GM19397 (cell line): ENCODE measurements around the gene PXMP4.

Source experiments
- ATAC-seq: cut with Tn5 transposase; IDR thresholded peaks from one replicate; pipeline ENCODE4 v1.9.1; 2021; ENCODE audit warnings: mild to moderate bottlenecking, moderate library complexity; ENCODE audit not compliant: unreplicated experiment

The PXMP4 gene

DNA sequence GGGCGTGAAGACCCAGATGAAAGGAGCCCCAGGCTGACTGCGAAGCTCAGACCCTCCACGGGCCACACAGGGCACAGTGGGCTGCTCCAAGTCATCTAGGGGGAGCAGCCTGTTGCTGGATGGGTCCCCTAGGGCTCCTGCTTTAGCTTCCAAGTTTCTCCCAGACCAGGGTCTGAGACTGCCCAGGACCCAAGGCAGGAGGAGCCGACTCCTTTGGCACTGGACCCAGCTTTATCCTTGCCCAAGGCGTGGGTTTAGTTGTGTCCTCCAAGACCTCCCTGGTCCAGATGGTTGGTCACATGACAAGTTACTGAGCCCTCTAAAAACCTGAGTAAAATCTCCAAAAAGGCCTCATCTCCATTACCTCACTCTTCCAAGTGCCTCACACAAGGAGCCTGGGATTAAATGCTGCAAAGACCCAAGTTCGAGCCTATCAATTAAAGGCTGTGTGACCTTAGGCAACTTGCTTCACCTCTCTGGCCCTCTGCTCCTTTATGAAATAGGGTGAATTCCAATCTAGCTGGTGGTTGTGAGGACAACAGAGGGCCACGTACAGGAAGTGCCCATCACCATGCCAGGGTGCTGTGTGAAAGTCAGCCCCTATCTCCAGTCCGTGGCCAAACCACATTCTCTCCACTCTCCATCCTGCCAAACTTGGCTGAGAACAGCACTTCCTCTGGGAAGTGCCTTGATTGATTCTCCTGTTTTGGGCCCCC, 48.4 kb downstream of the PXMP4 start:
- ATAC-seq: no peak

DNA sequence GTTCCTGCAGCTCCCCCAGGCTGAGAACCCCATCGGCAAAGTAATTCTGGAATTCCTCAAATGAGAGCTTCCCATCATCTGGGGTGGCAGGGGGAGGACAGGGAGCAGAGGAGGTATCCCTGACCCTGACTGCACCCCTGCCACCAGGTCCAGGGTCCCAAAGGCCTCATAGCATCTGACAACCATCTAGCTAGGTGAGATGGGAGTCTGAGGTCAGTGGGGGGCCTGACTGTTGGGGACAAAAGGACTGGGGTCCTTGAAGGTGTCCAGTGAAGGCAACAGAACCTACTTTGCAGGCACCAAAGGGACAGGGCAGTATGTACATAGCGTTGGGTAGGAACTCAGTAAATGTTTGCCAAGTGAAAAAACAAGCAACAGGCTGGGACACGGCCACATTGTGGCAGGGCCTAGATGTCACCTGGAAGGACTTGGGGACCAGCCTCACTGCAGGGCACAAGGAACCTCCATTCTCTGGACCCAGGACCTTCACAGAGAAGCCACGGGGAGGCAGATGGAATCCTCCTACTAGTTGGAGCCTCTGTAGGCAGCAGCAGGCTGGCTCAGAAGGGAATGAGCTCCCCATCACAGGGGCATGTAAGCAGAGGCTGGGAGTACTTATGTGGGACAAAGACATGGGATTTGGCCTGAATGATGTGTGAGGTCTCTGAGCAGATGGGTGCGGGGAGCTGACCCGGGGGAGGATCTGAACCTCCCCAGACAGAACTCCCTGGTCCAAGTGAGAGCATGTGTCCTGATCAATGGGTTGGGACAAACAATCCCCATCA, 49.2 kb downstream of the PXMP4 start:
- no peak for ATAC-seq

DNA sequence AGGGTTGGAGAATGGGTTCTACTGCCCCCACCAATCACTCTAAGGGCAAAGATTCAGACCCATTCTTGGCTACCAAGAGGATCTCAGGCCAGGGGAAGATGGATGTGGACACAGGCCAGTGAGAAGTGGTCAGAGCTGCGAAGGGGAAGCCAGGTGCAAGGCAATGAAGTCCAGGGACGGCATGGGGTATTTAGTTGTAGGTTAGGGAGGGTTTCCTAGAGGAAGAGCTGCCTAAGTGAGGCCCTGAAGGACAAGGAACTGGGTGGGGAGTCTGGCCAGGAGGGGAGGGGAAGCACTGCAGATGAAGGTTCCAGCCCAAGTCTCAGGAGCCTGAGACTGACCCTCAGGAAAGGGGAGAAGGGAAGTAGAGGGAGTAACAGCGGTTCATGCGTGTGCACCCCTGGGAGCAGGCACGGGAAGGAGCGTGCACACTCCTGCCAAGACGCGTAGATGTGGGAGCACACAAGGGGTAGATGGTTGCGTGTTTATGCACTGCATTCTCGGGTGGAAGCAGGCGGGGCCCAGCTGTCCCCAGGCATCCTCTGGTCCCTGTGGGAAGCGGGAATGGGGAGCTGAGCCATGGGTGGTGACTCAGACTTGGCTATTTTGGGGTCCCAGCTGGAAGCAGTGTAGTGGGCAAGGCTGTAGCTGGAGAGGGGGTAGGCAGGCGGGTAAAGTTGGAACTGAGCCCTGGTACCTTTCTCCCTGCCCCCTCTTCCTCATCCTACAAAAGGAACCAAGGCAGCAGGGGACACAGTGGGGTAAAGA, 50.1 kb downstream of the PXMP4 start:
- no peak for ATAC-seq

DNA sequence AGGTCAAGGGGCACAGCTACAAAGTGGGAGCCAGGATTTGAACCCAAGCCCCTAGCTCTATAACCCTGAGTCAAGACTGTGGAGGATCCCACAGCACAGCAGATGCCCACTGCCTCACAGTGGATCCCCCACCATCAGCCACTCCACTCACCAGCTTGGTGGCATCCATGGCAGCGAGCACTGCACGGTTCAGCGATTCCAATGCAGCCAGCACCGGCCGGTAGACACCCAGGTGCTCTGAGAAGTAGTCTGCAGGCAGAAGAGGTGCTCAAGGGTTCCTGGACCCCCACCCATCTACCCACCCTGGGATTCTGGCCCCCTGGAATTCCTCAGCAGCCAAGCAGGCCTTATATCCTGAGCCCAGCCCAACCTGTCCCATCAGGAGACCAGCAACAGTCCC, 50.9 kb downstream of the PXMP4 start:
- no peak for ATAC-seq

DNA sequence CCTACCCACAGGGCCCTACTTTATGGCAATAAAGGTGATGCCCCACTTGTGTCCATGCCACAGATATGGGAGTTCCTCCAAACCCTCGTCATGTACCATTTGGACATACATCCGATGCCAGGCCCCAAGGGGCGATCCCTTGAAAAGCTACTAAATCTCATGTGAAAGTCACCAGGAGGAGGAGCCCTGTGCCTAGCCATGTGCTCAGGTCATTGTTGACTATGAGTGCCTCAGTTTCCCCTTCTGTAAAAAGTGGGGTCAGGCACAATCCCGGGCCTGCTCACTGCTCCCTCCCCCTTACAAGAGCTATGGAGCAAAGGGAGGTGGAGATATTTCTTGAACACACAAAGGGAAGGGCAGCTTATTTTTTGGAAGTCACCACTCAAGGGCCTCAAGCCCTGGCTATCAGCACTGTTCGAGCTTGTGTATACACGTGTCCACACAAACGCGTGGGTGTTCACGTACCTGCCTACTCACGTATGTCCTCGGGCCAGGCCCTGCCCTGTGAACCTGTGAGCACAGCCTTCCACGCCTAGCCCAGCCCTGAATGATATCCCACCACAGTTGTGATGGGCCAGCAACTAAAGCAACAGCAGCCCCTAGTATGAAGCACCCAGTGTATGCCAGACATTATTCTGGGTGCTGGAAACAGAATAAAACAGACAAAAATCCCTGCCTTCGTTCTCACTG, 51.5 kb downstream of the PXMP4 start:
- ATAC-seq: no peak

DNA sequence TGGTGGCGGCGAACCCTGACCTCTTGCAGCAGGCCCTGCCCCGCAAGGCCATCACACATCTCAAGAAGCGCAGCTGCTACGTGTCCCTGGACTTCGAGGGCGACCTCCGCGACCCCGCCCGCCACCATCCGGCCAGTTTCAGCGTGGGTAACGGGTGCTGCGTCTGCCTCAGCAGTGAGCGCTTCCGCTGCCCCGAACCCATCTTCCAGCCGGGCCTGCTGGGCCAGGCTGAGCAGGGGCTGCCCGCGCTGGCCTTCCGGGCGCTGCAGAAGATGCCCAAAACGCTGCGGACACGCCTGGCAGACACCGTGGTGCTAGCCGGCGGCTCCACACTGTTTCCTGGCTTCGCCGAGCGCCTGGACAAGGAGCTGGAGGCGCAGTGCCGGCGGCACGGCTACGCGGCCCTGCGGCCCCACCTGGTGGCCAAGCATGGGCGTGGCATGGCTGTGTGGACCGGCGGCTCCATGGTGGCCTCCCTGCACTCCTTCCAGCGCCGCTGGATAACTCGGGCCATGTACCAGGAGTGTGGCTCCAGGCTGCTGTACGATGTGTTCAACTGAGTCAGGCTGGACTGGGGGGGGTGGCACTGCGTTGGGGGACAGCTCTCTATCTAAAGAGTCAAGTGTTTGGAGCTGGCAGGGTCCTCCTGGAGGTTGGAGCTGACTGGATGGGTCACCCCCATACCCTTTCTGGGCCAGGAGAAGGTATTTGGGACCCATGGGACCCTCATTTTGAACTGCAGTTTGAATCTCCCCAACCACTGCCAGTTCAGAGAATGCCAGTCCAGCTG, 52.2 kb downstream of the PXMP4 start:
- ATAC-seq: peak; percentile 28

DNA sequence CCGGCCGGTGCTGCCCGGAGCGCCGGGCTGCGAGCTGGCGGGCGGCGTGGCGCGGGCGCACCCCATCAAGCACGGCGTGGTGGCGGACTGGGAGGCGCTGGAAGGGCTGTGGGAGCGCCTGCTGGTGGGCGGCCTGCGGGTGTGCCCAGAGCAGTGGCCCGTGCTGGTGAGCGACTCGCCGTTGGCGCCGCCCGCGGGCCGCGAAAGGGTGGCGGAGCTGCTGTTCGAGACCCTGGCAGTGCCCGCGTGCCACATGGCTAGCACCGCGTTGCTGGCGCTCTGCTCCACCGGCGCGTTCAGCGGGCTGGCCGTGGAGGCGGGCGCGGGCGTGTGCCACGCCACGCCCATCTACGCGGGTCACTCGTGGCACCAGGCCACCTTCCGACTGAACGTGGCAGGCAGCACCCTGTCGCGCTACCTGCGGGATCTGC, 52.9 kb downstream of the PXMP4 start:
- ATAC-seq: peak; percentile 9

DNA sequence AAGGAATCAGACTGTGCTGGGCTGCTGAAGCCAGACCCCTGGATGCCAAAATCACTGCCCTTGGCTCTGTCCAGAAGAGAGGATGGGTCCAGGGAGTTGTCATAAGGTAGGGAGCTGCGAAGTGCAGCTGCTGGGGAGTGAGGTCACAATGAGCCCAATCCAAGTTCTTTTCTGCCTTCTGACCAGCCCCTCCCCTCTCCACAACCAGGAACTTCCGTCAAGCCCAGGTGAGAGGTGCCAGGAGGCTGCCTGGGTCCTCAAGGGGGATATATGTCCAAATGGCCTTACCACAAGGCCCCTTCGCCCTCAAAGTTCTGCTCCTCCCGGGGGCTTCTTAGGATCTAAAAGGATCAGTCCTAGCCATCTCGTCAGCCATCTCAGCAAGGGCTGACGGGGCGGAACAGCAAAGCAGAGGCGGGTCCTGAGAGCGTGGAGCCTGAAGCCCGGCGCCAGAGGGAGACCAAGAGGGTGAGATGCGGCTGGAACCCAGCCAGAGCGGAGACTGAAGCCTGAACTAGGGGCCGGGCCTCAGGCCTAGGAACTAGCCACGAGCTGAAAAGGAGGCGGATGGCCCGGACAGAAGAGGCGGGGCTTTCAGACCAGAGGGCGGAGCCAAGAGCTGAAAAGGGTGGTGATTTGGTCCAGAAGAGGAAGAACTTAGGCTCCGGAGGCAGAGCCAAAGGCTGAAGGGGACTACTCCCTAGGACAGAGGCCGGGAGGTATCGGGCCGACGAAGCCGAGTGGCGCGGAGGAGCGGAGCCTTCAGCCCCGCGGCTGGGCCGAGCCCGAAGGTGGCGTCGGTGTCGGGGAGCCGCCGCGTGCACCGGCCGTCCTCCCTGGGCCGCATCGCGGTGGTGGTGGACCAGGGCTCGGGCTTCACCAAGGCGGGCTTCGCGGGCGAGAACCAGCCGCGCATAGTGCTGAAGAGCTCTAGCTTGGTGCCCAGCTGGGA, 53.5 kb downstream of the PXMP4 start, which contains the start of gene ACTL10:
ACTL10 (plus strand) TSS at position 651 of the 952 bp plus-strand sequence. CDS start 555 bp downstream, outside the sequence.
- ATAC-seq: peak; percentile 62

DNA sequence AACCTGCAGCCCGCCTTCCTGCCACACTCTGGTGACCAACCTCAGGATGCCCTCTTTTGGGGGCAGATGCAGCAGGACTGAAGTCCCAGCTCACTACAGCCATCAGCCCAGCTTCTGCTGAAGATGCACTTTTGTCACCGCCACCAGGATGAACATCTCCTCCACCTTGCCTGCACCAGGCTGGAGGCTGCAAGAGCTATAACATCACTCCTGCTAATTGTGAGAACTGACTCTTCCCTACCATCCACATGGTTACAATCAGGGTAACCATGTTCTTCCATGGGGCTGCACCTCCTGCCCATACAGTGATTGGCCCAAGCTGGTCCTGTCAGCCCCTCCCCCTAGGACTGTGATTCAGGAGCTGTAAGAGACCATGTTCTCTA, 55.4 kb downstream of the PXMP4 start:
- no peak for ATAC-seq

DNA sequence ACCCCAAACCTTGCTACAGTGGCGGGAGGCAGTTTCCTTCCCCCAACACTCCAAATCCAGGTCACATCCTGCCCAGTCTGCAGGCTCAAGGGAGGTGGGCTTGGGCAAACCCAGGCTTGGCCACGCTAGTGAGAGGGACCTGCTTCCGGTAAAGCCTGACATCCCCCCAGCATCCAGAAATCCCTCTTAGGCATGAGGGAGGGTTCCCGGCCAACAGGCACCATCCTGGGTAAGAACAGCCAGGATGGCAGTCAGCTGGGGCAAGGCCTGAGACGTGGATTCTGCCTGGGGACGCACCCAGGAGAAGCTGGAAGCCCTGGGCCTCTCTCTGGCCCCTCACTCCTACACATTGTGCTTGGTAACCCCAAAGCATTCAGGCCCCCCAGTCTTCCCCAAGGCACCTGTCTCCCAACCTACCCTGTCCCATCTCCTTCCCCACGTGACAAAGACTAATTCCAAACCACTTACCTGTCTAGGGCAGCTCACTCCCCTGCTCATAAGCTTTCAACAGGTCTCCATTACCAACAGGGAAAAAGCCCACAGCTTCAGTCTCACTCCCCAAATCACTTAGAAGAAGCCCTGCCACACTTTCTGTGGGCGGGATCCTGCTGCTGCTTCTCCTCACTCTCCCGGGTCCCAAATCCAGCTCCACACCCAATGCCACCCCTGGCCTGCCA, 55.9 kb downstream of the PXMP4 start:
- no peak for ATAC-seq

DNA sequence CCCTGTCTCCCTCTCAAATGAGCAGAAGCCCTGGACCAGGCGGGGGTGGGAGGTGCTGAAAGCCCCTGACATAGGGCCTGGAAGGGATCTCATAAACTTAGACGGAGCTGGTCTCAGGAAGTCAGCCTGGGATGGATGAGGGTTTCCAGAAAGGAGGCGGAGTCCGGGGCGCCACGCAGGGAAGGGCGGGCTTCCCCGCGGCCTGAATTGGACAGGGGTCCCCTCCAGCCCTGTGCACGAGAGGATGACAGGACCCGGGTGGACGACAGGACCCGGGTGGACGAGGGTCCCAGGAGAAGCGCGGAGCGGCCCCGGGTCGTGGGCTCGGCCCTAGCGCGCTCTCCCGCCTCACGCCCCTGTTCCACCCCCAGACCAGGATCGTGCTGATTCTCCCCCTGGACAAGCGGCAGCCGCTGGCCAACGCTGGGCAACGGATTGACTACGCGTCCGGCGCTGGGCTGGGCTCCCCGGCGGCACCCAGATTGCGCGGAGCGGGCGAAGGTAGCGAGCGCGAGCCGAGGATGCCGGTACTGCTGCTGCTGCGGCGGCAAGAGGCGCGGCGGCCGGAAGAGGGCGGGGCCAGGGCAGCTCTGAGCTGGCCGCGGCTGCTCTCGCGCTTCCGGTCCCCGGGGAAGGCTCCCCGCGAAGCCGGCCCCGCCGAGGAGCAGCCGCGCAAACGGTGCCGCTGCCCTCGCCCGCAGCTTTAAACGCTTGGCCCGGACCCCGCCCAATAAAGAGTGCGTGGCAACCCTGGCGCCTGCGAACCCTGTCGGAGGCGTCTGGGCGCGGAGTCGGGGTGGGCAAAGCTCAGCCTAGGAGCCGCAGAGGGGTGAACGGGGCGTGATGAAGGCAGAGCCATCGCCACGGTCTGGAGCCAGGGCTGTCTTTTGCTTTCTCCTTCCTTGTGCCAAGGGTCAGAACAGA, 56.7 kb downstream of the PXMP4 start:
- ATAC-seq: peak; percentile 42

DNA sequence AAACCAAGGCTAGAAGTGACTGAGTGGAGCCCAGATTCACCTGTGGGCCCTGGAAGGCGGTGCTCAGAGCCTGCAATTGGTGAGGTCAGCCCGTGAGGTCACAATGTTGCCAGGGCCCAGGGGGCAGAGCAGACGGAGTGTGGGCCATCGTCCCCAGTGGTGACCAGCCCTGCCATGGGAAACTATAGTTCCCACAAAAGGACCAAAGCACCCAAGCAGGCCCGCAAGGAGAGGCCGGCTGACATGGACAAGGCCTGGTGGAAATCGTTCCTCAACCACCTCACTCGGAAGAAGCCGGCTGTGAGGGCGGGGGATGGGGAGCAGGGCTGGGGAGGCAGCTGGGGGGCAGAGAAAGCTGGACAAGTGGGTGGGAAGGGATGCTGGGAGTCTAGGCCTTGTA, 57.9 kb downstream of the PXMP4 start, which contains the start of gene C20orf144:
C20orf144 (plus strand) TSS at position 156 of the 400 bp plus-strand sequence; CDS start at position 175, 19 bp downstream.
- no peak for ATAC-seq

DNA sequence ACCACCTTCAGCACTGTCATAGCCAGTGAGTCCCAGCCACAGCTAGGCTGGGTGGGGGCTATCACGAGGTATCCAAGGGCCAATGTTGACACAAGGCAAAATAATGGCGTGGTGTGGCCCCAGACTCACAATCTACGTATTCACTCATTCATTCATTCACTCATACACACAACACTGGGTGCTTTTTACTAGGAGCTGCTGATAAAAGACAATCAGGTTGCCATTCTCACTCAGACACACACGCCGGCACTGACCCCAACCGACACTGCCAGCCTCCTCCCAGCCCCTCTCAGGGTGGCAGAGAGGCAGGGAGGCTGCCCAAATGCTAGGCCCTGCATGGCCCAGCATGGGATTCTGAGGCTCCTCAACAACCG, 59.4 kb downstream of the PXMP4 start:
- no peak for ATAC-seq

DNA sequence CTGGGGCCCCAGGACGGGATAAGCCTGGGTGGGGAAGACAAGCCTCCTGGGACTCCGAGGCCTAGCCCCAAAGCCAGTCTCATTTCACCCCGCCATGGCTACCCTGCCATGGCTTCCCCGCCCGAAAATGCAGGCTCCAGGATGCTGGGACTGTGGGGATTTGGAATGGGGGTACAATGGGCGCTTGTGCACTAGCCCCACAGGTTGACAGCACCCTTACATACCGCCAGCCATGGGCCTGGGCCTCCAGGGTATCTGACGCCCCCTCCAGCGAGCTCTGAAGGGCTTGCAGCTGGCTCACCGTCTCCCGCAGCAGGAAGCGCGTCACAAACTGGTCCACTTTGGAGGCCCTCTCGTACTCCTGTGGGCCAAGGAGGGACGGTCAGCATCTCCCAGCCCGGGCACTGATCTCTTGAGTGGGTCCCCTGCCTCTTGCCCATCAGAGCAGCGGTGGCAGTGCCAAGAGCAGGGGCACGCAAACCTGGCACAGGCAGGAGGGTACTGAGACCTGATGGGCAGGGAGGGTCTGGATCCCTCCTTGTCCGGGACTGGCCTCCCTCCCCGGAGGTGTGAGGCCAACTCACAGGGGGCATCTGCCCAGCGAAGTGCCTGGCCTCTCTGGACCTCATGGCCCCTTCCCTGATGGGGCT, 60.0 kb downstream of the PXMP4 start:
- ATAC-seq: no peak

DNA sequence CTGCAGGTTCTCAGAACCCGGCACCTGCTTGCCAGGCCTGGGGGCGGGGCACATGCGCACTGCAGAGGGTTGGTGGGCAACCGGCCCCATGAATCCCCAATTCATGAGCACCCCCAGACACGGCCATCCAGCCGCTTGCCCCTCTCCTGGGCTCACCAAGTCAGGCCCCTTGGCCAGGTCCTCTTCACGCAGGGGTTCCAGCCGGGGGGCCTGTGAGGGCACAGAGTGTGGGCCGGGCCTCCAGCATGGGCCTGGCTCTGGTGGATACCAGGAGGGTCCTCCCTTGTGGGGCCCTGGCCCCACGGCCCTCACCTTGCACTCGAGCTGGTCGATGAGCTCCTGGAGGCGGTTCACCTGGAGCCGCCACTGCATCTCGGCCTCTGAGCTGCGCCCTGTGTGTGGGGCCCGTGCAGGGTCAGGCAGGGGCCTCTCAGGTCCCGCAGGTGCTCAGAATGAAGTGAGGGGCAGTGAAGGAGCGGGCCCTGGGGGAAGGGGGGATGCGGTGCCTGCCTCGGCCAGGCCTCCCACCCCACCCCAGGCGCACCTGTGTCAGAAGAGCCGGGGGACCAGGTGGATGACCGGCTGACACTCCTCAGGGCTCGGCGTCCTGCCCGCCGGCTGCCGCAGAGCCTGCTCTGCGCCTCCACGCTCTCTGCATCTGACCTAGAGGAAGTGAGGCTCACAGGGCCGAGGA, 60.6 kb downstream of the PXMP4 start:
- no peak for ATAC-seq

DNA sequence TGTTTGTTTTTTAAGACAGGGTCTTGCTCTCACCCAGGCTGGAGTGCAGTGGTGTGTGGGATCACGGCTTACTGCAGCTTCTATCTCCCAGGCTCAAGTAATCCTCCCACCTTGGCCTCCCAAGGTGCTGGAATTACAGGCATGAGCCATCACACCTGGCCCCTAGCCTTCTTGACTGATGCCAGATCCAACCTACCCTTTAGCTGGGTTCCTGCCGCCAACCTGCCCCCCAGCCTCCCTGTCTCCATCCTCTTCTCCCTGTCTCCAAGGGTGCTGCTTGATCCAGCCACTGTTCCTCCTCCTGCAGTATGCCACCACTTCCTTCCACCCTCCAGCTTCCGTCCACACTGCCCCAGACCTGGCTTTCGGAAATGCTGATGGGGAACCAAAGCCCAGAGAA, 61.2 kb downstream of the PXMP4 start:
- ATAC-seq: no peak
